Motor neuron (in vitro differentiated cells): ENCODE measurements around the gene ANKRD40. TPM values are rescaled to one million over a fixed set of nuclear protein-coding genes. Genes with fewer than 3 reads are reported as not detected.

Source experiments
- total RNA-seq, 8 experiments: library from RNA; unstranded; fragments of 300-600 nt; gene quantifications; 2 replicates each; pipeline versions ENCODE4 v1.2.3 to v1.2.4, GENCODE V29; 2022

ANKRD40 gene
- total RNA-seq, 8 experiments from 2014 or later = 12.8 to 43.6 (median 24.7) TPM

Other genes with a start within 250 kb of the ANKRD40 start
- gene CHAD, start 239.0 kb downstream of the ANKRD40 start, total RNA-seq = 1 to 10 TPM in 3 of 8 experiments, under 1 TPM in 5; 0.11 to 3.0 (median 0.66) TPM
- 10 to 100 TPM; 13.0 to 44.7 (median 20.0) TPM for gene RSAD1, start 229.1 kb downstream of the ANKRD40 start, total RNA-seq
- 1 to 10 TPM in 4 of 8 experiments, under 1 TPM in 3, not detected in 1; 0.71 to 2.8 (median 1.2) TPM for gene MYCBPAP, start 199.5 kb downstream of the ANKRD40 start, total RNA-seq
- under 1 TPM; 0.16 to 0.90 (median 0.54) TPM for gene EPN3, start 175.2 kb downstream of the ANKRD40 start, total RNA-seq
- gene SPATA20, start 160.7 kb downstream of the ANKRD40 start, total RNA-seq = 10 to 100 TPM in 6 of 8 experiments, 1 to 10 TPM in 2; 5.4 to 64.4 (median 25.4) TPM
- 1 to 10 TPM in 3 of 8 experiments, under 1 TPM in 5; 0.17 to 4.2 (median 0.62) TPM for gene CACNA1G, start 147.2 kb downstream of the ANKRD40 start, total RNA-seq
- gene ABCC3, start 73.0 kb downstream of the ANKRD40 start, total RNA-seq = 10 to 100 TPM in 1 of 8 experiments, 1 to 10 TPM in 2, under 1 TPM in 4, not detected in 1; 0.27 to 21.6 (median 0.90) TPM
- gene LUC7L3, start 11.7 kb upstream of the ANKRD40 start, total RNA-seq = 100 to 1,000 TPM; 118 to 263 (median 161) TPM
- gene ANKRD40CL, start 59.6 kb upstream of the ANKRD40 start, total RNA-seq = 1 to 10 TPM in 2 of 8 experiments, under 1 TPM in 6; 0.20 to 2.6 (median 0.63) TPM
- under 1 TPM in 7 of 8 experiments, not detected in 1; 0.05 to 0.76 (median 0.23) TPM for gene WFIKKN2, start 127.7 kb upstream of the ANKRD40 start, total RNA-seq
- gene TOB1, start 158.4 kb upstream of the ANKRD40 start, total RNA-seq = 10 to 100 TPM; 11.9 to 69.3 (median 26.0) TPM